ENCODE results near the gene TMEM253.

TMEM253 gene

GRCh38 chr14:21090940-21091663, 9.8 kb upstream of the TMEM253 start:
- DNase-seq: no peak

- no peak for DNase-seq
Measured at GRCh38 chr14:21091821-21092272, 9.0 kb upstream of the TMEM253 start.

GRCh38 chr14:21092273-21093011, 8.4 kb upstream of the TMEM253 start:
- DNase-seq: no peak

GRCh38 chr14:21093018-21093417, 7.8 kb upstream of the TMEM253 start:
- DNase-seq: no peak

GRCh38 chr14:21093769-21094681, 6.8 kb upstream of the TMEM253 start:
- DNase-seq: peak; percentile 43

GRCh38 chr14:21095430-21096205, 5.2 kb upstream of the TMEM253 start:
- no peak for DNase-seq

- no peak for DNase-seq
Measured at GRCh38 chr14:21096438-21096837, 4.4 kb upstream of the TMEM253 start.

- no peak for DNase-seq
Measured at GRCh38 chr14:21096978-21097635, 3.8 kb upstream of the TMEM253 start.

GRCh38 chr14:21097636-21098075, 3.2 kb upstream of the TMEM253 start:
- DNase-seq: no peak

- DNase-seq: peak; percentile 51
Measured at GRCh38 chr14:21098076-21098891, 2.6 kb upstream of the TMEM253 start, which contains the start of gene ZNF219. Gene ZNF219 (minus strand): TSS chr14:21098655. CDS start chr14:21093591, 5,064 bp downstream.

GRCh38 chr14:21098892-21099595, 1.8 kb upstream of the TMEM253 start:
- peak; percentile 51 for DNase-seq

- DNase-seq: no peak
Measured at GRCh38 chr14:21099596-21099985, 1.3 kb upstream of the TMEM253 start.

GRCh38 chr14:21101802-21102413, 1.0 kb downstream of the TMEM253 start:
- DNase-seq: no peak

GRCh38 chr14:21102521-21103410, 1.9 kb downstream of the TMEM253 start:
- no peak for DNase-seq

GRCh38 chr14:21103411-21103709, 2.5 kb downstream of the TMEM253 start:
- no peak for DNase-seq

GRCh38 chr14:21103710-21104447, 3.0 kb downstream of the TMEM253 start:
- peak; percentile 94 for DNase-seq

- peak; percentile 86 for DNase-seq
Measured at GRCh38 chr14:21104448-21105060, 3.7 kb downstream of the TMEM253 start.

GRCh38 chr14:21105095-21105494, 4.2 kb downstream of the TMEM253 start:
- no peak for DNase-seq

Measured in NCI-H1105 treated with DMSO at 0.1 percent for 48 hours (cell line).